ENCODE data around the gene PGAM5.

The PGAM5 gene

GRCh38 chr12:132723015-132723763 is 12.5 kb downstream of the PGAM5 start:
- DNase-seq (ENCODE audit: low spot score), result no peak

GRCh38 chr12:132723764-132724140 is 13.1 kb downstream of the PGAM5 start:
- no peak for DNase-seq (ENCODE audit: low spot score)

- DNase-seq (ENCODE audit: low spot score), result no peak
Observed at GRCh38 chr12:132724506-132725241, 14.0 kb downstream of the PGAM5 start.

GRCh38 chr12:132726386-132726785 is 15.7 kb downstream of the PGAM5 start:
- DNase-seq (ENCODE audit: low spot score), result no peak

GRCh38 chr12:132727091-132727794 is 16.6 kb downstream of the PGAM5 start:
- DNase-seq (ENCODE audit: low spot score), result no peak

GRCh38 chr12:132728502-132728901 is 17.9 kb downstream of the PGAM5 start:
- no peak for DNase-seq (ENCODE audit: low spot score)

DNA sequence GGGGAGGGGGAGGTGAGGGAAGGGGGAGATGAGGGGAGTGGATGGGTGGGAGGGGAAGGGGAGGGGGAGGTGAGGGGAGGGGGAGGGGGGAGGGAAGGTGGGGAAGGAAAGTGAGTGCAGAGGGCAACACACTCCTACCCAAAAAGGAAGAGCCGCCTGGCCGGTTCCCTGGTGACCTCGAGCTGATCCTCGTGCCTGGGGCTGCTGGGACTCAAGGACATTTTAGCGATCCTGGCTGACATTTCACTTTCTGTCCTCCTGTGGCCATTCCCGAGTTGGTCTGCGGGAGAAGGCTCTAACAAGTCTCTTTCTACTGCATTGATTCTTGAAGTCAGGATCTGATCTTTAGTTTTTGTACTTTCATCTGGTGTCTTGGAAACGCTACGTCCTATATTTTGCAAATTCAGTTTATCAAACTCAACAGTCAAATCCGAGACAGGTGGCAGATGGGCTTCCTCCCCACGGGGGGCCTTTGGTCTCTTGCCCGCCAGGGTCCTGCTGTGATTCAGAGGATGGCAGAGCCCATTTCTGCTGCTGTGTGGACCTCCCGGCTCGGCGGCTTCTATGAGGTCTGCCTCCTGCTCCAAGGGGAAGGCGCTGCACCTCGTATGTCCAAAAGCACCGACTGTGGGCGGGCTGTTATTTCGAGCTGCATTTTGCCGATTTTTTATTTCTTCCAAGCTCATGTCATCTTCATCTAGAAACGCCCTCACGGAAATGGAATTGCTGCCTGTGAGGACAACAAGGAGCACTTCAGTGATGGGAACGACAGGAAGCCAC is 19.1 kb downstream of the PGAM5 start:
- no peak for DNase-seq (ENCODE audit: low spot score)

DNA sequence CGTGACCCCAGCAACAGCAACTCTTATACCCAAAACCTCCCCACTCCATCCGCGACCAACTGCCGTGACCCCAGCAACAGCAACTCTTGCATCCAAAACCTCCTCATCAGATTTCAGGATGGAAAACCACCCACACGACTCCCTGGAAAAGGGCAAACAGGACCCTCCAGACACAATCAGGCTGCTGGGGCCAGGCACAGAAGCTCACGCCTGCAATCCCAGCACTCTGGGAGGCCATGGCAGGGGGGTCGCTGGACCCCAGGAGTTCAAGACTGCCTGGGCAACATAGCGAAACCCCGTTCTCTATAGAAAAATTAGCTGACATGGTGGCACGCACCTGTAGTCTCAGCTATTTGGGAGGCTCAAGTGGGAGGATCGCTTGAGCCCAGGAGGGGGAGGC is 19.7 kb downstream of the PGAM5 start:
- DNase-seq (ENCODE audit: low spot score), result no peak

DNA sequence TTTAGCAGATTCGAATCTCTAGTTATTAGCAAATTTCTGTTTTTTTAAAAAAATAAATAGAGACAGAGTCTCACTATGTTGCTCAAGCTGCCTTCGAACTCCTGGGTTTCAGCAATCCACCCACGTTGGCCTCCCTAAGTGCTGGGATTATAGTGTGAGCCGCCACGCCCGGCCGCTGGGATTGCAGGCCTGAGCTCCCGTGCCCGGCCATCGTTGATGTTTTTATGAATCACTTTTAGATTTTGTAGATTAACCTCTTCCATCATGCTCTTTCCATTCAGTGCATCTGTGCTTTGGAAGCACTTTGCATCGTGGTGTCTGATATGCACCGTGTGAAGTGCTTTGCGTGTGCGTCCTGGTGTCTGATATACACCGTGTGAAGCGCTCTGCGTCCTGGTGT is 20.9 kb downstream of the PGAM5 start:
- DNase-seq (ENCODE audit: low spot score), result no peak

- no peak for DNase-seq (ENCODE audit: low spot score)
Observed at GRCh38 chr12:132734206-132734605, 23.6 kb downstream of the PGAM5 start.

DNA sequence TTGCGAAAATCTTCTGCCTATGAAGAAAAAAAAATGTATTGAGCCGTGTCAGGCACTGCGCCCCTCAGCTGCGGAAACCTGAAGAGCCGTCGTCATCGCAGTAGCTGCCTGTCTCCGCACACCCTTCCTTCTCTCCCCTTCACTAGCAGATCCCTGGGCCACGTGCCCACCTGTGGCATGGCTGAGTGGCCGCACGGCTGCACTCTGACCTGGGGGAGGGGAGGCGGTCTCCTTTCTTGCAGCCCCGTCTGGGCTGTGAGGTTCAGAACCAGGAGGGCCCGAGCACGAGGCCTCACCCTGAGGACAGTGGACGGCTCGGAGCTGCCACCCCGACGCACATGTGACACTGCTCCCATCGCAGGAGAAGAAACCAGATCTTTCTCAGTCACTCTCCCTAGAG is 24.9 kb downstream of the PGAM5 start:
- no peak for DNase-seq (ENCODE audit: low spot score)

GRCh38 chr12:132736378-132736777 is 25.7 kb downstream of the PGAM5 start:
- no peak for DNase-seq (ENCODE audit: low spot score)

GRCh38 chr12:132736913-132737312 is 26.3 kb downstream of the PGAM5 start:
- no peak for DNase-seq (ENCODE audit: low spot score)

DNA sequence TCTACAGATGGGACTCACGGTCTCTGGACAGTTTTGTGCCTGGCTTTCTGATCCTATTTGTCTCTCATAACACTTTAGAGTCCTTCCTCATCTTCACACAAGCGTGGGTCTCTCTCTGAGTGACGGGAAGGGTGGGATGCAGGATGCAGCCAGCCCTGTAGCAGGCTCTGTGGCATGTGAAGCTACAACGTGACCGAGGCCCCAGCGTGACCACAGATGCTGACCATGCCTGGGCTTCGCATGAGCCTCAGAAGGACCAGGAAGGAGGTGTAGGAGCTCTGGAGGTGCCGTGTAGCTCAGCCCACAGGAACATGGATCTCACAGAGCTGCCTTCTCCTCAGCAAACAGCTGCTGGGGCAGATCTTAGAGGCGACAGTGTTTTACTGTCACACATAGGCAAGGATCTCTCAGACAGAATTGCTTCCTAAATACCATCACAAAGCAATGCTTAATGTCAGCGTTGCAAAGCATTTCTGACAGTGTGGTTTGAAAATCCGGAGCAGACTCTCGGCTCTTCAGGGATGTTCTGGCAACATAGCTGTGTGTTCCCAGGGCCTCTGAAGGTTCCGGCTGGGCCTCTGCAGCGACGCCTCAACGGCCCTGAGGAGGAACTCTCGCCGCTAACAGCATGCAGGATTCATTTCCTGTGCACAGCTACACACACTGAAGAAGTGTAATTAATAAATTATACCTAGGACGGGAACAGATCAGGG is 29.1 kb downstream of the PGAM5 start:
- DNase-seq (ENCODE audit: low spot score), result no peak

- DNase-seq (ENCODE audit: low spot score), result no peak
Observed at GRCh38 chr12:132740313-132740646, 29.6 kb downstream of the PGAM5 start.

DNA sequence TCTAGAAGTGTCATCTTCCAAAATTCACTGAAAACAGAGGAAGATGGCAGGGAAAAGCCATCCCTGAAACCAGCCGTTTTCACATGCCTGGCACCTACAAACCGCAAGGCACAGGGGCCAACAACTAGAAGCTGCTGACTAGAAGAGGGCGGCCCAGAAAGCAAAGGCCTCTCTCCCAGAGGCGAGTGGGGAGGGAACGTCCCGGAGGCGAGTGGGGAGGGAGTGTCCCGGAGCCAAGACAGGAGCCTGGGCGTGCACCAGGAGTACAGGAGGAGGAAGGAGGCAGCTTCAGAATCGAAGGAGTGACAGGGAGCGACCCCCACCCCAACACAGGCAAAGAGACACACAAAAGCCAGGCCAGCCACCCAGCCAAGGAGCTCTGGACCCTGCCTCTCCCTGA is 30.0 kb downstream of the PGAM5 start:
- DNase-seq (ENCODE audit: low spot score), result no peak

GRCh38 chr12:132741620-132742019 is 31.0 kb downstream of the PGAM5 start:
- no peak for DNase-seq (ENCODE audit: low spot score)

DNA sequence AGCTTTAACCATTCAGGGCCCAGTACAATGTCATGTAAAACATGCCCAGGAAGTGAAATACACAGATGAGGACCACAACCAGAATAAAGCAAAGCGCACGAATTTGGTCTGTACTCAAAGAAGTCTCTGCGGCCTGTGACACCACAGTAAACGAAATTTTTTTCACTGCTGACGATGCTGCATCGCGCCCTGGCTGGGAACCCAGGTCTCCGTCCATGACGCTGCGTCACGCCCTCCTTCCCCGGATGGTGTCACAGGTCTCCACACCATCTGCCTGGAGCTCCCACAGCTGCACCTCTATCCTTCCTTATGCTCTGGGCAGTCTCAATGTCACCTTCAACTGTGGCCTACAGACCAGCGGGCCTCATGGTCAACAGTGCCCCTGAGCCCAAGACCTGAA is 33.2 kb downstream of the PGAM5 start:
- DNase-seq (ENCODE audit: low spot score), result no peak

GRCh38 chr12:132746613-132747012 is 36.0 kb downstream of the PGAM5 start:
- DNase-seq (ENCODE audit: low spot score), result no peak

- no peak for DNase-seq (ENCODE audit: low spot score)
Observed at GRCh38 chr12:132747395-132747794, 36.8 kb downstream of the PGAM5 start.

DNA sequence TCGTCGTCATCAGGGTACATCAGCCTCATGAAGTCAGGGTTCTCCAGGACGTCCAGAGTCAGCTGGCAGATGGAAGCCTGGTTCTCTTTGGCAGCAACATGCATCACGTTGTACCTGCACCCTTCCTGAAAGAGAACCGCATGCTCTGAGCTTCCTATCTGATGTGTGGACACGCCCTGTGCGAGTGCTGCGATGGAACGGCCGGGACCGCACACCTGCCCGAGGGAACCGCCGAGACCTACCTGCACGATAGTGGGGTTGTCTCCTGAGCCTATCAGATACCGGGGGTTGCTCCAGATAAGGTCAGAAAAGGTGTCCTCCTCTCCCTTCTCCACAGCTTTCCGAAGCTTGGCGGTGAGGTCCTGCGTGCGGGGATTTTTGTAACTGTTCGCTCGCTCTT is 37.3 kb downstream of the PGAM5 start:
- no peak for DNase-seq (ENCODE audit: low spot score)

GRCh38 chr12:132748319-132748718 is 37.7 kb downstream of the PGAM5 start:
- no peak for DNase-seq (ENCODE audit: low spot score)

Measured in iPS-NIHi11 (cell line).